B cell (primary cell): ENCODE measurements around the gene PEX14.

ENCODE experiments used
- CTCF ChIP-seq: fragments of 200-600 bp; IDR thresholded peaks from one replicate; pipeline ENCODE4 v1.8.0; 2022; ENCODE audit warnings: antibody characterized with exemption, mild to moderate bottlenecking
- EZH2 ChIP-seq: IDR thresholded peaks from 2 replicates; pipeline ENCODE4 v1.6.1; 2012; ENCODE audit warnings: borderline replicate concordance, low read depth, mild to moderate bottlenecking, moderate library complexity, low read length; ENCODE audit not compliant: insufficient read depth, poor library complexity, severe bottlenecking

DNA sequence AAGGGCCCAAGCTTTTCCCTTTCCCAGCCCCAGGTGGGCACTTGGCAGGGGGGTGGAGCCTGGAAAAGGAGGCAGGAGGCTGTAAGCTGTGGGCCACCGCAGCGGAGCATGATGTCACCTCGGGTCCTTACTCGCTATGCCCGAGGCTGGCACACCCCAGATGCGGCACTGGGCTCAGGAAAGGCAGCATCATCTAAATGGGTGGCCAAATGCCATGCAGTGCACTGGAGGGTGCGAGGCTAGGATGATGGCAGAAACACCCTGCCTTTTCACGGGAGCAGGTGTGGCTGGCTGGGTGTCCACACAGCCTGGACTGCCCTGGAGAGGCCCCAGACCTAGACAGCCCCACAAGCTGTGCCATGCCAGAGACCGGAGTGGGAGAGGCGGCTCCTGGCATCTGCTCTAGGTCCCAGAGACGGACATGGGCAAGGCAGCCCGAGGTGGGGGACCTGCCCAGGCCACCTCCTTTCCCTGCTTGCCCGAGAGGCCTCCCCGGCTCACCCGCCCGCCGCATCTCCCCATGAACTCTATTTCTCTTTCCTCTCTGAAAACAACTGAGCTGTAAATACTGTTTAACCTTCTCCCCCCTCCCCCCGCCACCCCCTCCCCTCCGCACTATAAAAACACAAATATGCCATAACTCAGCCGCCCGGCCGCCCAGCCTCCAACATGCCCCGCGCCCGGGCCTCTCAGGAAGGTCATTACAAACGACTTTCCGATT lies 197.0 kb downstream of the PEX14 start:
- TF ChIP-seq CTCF (no peak), EZH2 (no peak)
